OCI-LY7 (cell line): ENCODE data around the gene SYNGR1. TPM values are rescaled to one million over a fixed set of nuclear protein-coding genes. Genes with fewer than 3 reads are reported as not detected.
A peak's percentile ranks its signal among the peaks of the same experiment; 100 is the strongest.

Experiments used
- BruUV-seq: library from RNA; stranded (reverse); fragments of 400-500 nt; replicated peaks from 2 replicates; lab custom pipeline; 2021; lab: Mats Ljungman, UMichigan
- CTCF ChIA-PET: fragments of 300-600 bp; sonication (Branson Sonifier 250); formaldehyde crosslinking; loops from one replicate; lab custom pipeline; 2022; ENCODE audit warnings: antibody characterized with exemption; ENCODE audit not compliant: unreplicated experiment; lab: Charles Lee
- POLR2A ChIA-PET: fragments of 300-600 bp; sonication (Branson Sonifier 250); formaldehyde crosslinking; loops from one replicate; lab custom pipeline; 2022; ENCODE audit warnings: antibody characterized with exemption; lab: Charles Lee
- DNase-seq: peaks from one replicate; pipeline ENCODE4 v3.0.0-alpha.2; 2015; ENCODE audit warnings: low spot score
- H2AFZ ChIP-seq: fragments of 200-600 bp; sonication (generic), shearing (Covaris generic); 2 replicates; pipeline ENCODE4 v1.6.1; 2014; ENCODE audit warnings: mild to moderate bottlenecking, antibody characterized with exemption, low read length, moderate library complexity
- H3K27ac ChIP-seq: fragments of 200-600 bp; sonication (generic); 2 replicates; pipeline ENCODE4 v1.5.1; 2014; ENCODE audit warnings: mixed run types, low read depth, mild to moderate bottlenecking, moderate library complexity, low read length, inconsistent platforms; ENCODE audit not compliant: poor library complexity, severe bottlenecking
- H3K36me3 ChIP-seq: fragments of 200-600 bp; sonication (generic); 2 replicates; pipeline ENCODE4 v1.6.1; 2014; ENCODE audit warnings: mild to moderate bottlenecking, antibody characterized with exemption, low read length, moderate library complexity, mixed read lengths; ENCODE audit not compliant: insufficient read depth
- H3K4me1 ChIP-seq: fragments of 200-600 bp; sonication (generic); 2 replicates; pipeline ENCODE4 v1.5.1; 2014; ENCODE audit warnings: mild to moderate bottlenecking, low read length; ENCODE audit not compliant: insufficient read depth, poor library complexity, severe bottlenecking
- H3K4me2 ChIP-seq: fragments of 200-600 bp; sonication (generic); 2 replicates; pipeline ENCODE4 v1.6.1; 2014; ENCODE audit warnings: mild to moderate bottlenecking, low read length
- H3K4me3 ChIP-seq: fragments of 200-600 bp; sonication (generic); 2 replicates; pipeline ENCODE4 v1.5.1; 2014; ENCODE audit warnings: mild to moderate bottlenecking, low read depth, low read length; ENCODE audit not compliant: poor library complexity, severe bottlenecking
- H3K79me2 ChIP-seq: fragments of 200-600 bp; sonication (generic); 2 replicates; pipeline ENCODE4 v1.6.1; 2016; ENCODE audit warnings: low read depth, mild to moderate bottlenecking, low read length, moderate library complexity, mixed read lengths; ENCODE audit not compliant: insufficient read depth
- H3K9me2 ChIP-seq: fragments of 200-600 bp; sonication (generic); 2 replicates; pipeline ENCODE4 v1.6.1; 2016; ENCODE audit warnings: mild to moderate bottlenecking, low read length, mixed read lengths; ENCODE audit not compliant: insufficient read depth
- H3K9me3 ChIP-seq: fragments of 200-600 bp; sonication (generic); 2 replicates; pipeline ENCODE4 v1.6.1; 2014; ENCODE audit warnings: mild to moderate bottlenecking, mixed run types, low read length, mixed read lengths
- H4K20me1 ChIP-seq: fragments of 200-600 bp; sonication (generic); 2 replicates; pipeline ENCODE4 v1.6.1; 2014; ENCODE audit warnings: mild to moderate bottlenecking, antibody characterized with exemption, low read length, moderate library complexity, mixed read lengths; ENCODE audit not compliant: insufficient read depth
- EZH2phosphoT487 ChIP-seq: fragments of 200-600 bp; sonication (generic); IDR thresholded peaks from 2 replicates; pipeline ENCODE4 v1.6.1; 2018; ENCODE audit warnings: low read depth, borderline replicate concordance, mild to moderate bottlenecking, mixed run types, antibody characterized with exemption, low read length, moderate library complexity, mixed read lengths
- intact Hi-C: fragments of 100-400 bp; cut with micrococcal nuclease; formaldehyde crosslinking; loops from one replicate; pipeline ENCODE4 v1.10.0; 2022; ENCODE audit not compliant: unreplicated experiment
- total RNA-seq, 2 experiments: library from RNA; depleted of rRNA in 1 of 2; stranded (reverse); fragments of >200 nt in 1 of 2; shearing (Covaris generic) in 1 of 2; gene quantifications; 2 replicates each; pipeline ENCODE4 v1.2.3, GENCODE V29; 2014 to 2022
- TF ChIP-seq, protein P1 (sequence below): fragments of 200-600 bp; sonication (generic); conservative IDR thresholded peaks from 2 replicates; pipeline ENCODE4 v1.5.1; 2014; ENCODE audit warnings: mild to moderate bottlenecking, antibody characterized with exemption, low read length, moderate library complexity, mixed read lengths

SYNGR1 gene
- total RNA-seq, 2 experiments from 2014 or later = 10.2 to 23.3 TPM

GRCh38 chr22:39384750-39385480, 35.1 kb downstream of the SYNGR1 start:
- Histone ChIP-seq H3K4me1 (no peaks in the 10 kb centered on the region), H3K9me3 (no peaks in the 10 kb centered on the region), H3K36me3 (no peaks in the 10 kb centered on the region), H3K4me2 (no peak overlapping the region), H3K9me2 (no peaks in the 10 kb centered on the region), H3K27ac (no peak overlapping the region), H4K20me1 (no peaks in the 10 kb centered on the region), H3K79me2 (no peaks in the 10 kb centered on the region), H3K4me3 (no peak overlapping the region), H2AFZ (no peak overlapping the region)
- DNase-seq = peak; percentile 61
- ChIA-PET CTCF (no interaction called here), POLR2A (no interaction called here)
- TF ChIP-seq, protein P1, sequence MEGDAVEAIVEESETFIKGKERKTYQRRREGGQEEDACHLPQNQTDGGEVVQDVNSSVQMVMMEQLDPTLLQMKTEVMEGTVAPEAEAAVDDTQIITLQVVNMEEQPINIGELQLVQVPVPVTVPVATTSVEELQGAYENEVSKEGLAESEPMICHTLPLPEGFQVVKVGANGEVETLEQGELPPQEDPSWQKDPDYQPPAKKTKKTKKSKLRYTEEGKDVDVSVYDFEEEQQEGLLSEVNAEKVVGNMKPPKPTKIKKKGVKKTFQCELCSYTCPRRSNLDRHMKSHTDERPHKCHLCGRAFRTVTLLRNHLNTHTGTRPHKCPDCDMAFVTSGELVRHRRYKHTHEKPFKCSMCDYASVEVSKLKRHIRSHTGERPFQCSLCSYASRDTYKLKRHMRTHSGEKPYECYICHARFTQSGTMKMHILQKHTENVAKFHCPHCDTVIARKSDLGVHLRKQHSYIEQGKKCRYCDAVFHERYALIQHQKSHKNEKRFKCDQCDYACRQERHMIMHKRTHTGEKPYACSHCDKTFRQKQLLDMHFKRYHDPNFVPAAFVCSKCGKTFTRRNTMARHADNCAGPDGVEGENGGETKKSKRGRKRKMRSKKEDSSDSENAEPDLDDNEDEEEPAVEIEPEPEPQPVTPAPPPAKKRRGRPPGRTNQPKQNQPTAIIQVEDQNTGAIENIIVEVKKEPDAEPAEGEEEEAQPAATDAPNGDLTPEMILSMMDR = peak; percentile 63
- TF ChIP-seq EZH2phosphoT487 = no peak
- intact Hi-C loops = no loop called here
- BruUV-seq = no TSS peak

- TF ChIP-seq EZH2phosphoT487 = no peak
- TF ChIP-seq, protein P1 = no peak
- H2AFZ ChIP-seq = no peak overlapping the region
- no peak overlapping the region for H3K4me2 ChIP-seq
- H3K9me3 ChIP-seq = no peaks in the 10 kb centered on the region
- no peaks in the 10 kb centered on the region for H3K4me1 ChIP-seq
- H4K20me1 ChIP-seq = no peaks in the 10 kb centered on the region
- no peak overlapping the region for H3K27ac ChIP-seq
- H3K36me3 ChIP-seq = no peaks in the 10 kb centered on the region
- CTCF ChIA-PET = no interaction called here
- no peak overlapping the region for H3K4me3 ChIP-seq
- H3K9me2 ChIP-seq = no peaks in the 10 kb centered on the region
- intact Hi-C loops = no loop called here
- POLR2A ChIA-PET = no interaction called here
- DNase-seq = no peak
- H3K79me2 ChIP-seq = no peaks in the 10 kb centered on the region
- no TSS peak for BruUV-seq
Observed at GRCh38 chr22:39388261-39389011, 38.6 kb downstream of the SYNGR1 start.

DNA sequence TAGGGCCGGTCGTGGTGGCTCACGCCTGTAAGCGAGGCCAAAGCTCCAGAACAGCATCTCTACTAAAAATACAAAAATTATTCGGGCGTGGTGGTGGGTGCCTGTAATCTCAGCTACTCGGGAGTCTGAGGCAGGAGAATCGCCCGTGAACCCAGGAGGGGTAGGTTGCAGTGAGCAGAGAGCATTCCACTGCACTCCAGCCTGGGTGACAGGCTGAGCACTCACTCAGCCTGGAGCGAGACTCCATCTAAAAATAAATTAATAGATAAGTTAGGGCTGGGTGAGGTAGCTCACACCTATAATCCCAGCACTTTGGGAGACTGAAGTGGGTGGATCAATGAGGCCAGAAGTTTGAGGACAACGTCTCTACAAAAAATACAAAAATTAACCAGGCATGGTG, 39.6 kb downstream of the SYNGR1 start:
- intact Hi-C loops = no loop called here
- no peak for TF ChIP-seq EZH2phosphoT487
- TF ChIP-seq, protein P1 = no peak
- BruUV-seq = no TSS peak

More for the DNA sequence above, 39.6 kb downstream of the SYNGR1 start:
- Histone ChIP-seq H3K4me1 (no peaks in the 10 kb centered on the region), H4K20me1 (no peaks in the 10 kb centered on the region), H2AFZ (no peak overlapping the region), H3K79me2 (no peaks in the 10 kb centered on the region), H3K9me3 (no peaks in the 10 kb centered on the region), H3K27ac (no peak overlapping the region), H3K4me2 (no peak overlapping the region), H3K4me3 (no peak overlapping the region), H3K9me2 (no peaks in the 10 kb centered on the region), H3K36me3 (no peaks in the 10 kb centered on the region)
- POLR2A ChIA-PET = no interaction called here
- CTCF ChIA-PET = no interaction called here
- no peak for DNase-seq
